Measurements from ENCODE around the gene GPC6.

The GPC6 gene

DNA sequence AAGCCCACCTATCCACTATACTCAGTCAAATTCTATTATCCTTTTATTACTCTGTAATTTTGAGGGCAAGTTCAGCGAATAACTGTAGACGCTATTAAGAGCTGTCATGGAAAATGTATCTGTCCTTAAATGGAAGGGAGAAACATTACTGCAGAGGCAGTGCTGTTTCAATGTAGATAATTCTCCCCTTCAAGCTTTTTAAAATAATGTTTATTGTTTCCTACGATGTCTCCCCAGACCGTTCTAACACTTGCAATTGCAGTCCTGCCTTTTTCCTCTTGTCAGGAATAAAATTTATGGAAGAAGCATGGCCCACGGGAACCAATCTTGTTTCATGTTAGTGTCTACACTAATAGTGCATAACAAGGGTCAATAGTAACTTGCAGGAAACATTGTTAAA is 159.5 kb downstream of the GPC6 start:
- no peak for DNase-seq

- no peak for DNase-seq
Measured at GRCh38 chr13:93388701-93389100, 162.1 kb downstream of the GPC6 start.

- no peak for DNase-seq
Measured at GRCh38 chr13:93397619-93398018, 171.0 kb downstream of the GPC6 start.

DNA sequence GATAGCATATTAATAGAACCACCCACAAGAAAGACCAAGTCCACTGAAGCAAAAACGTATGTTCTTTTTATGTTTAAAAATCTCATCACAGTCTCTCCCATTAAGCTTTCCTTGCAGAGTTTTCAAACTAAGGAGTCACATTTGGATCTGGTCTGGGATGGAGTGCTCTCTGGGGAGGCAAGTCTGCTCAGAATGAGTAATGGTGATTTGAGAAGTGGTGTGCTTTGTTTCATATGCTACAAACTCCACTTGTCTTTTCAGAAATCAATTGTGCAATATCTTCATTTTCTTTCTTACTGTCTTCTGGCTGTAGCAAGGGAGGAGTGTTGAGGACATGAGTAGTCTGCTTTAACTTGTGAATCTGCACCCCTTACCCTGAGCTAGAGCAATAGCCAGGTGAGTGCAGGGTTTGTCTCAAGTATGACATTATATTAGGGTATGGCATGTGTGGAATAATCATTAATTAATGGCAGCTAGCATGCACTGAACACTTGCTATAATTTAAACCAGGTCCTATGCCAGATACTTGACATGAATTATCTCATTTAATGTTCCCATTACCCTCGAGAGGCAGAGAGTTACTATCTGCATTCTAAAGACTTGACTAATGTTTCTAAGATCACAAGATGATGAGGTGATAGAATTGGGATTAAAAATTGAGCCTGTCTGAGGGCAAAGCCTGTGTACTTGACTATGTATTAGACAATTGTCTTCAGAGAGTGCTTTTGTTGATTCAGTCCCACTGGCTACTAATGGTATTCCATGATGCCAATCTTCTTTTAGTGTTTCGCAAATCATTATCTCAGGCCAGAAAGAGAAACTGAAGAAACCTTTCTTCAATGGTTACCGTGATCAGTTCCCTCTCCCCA is 171.8 kb downstream of the GPC6 start:
- no peak for DNase-seq

DNA sequence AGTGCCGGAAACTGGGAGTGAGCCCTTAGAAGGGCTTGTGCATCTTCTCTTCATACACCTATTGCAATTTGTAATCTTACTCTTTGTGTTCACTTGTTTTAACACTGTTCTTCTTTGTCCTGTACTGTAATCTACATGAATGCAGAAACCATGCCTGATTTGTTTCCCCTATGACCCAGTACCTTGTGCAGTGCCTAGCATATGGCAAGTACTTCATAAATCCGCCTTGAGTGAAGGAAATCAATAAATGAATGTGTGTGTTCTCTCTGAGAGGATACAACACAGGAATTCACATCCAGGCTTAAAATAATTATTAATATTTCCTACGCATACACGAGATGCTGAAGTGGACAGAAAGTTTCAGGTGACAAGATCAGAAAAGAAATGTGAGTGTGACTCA is 172.6 kb downstream of the GPC6 start:
- no peak for DNase-seq

DNA sequence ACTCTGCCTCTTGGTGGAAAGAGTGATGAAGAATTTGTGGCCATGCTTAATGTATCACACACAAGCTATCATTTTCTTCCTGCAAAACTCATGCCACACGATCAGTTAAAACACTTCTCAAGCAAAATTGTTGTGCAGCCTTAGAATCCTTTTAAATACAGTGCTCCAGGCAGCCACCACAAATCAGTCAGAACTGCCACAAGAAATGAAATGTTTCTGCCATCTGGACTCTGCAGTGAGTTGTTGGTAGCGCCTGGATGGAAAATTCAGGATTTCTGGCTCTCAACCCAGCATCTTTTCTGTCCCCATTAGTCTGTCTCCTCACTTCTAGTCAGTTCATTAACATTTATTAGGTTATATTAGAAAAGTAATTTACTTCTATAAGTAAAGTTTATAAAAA is 179.5 kb downstream of the GPC6 start:
- no peak for DNase-seq

- DNase-seq = no peak
Measured at GRCh38 chr13:93407551-93407950, 180.9 kb downstream of the GPC6 start.

DNA sequence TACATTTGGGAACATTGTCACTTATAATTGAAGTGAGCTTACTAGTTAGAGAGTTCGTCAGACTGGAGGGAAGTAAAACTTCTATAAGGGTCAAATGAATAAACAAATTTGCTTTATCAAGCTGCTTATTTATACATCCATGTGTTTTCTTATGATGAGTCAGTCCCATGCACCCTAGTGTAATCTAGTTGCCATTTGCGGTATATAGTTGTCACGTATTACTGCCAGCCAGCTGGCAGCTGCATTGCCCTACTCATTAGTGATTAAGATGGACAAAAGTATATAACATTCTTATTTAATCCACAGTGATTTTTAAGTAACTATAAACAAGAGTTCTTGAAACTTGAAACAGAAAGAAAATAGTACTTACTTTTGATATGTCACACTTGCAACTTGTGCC is 182.4 kb downstream of the GPC6 start:
- no peak for DNase-seq

GRCh38 chr13:93409816-93410215 is 183.2 kb downstream of the GPC6 start:
- DNase-seq = no peak

- DNase-seq = no peak
Measured at GRCh38 chr13:93411186-93411680, 184.6 kb downstream of the GPC6 start.

GRCh38 chr13:93412676-93413075 is 186.1 kb downstream of the GPC6 start:
- DNase-seq = no peak

- DNase-seq = no peak
Measured at GRCh38 chr13:93413972-93414717, 187.5 kb downstream of the GPC6 start.

GRCh38 chr13:93416736-93417355 is 190.2 kb downstream of the GPC6 start:
- DNase-seq = no peak

- DNase-seq = no peak
Measured at GRCh38 chr13:93418398-93418797, 191.8 kb downstream of the GPC6 start.

DNA sequence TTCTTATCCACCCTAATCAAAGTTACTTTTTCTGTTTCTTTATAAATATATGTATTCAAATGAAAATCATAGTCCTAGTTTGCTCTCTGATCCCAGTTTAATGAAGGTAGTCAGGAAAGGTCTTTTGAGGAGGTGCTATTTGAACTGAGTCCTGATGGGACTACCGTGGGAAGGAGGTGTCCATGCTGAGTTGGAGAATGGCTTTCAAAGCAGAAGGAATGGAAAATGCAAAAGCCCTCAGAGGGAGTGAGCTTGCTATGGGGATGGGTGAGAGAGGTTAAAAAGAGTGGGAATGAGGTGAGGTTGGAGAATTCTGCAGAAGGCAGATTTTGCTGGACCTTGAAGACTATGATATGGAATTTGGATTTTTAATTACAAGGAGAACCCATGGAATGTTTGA is 193.6 kb downstream of the GPC6 start:
- DNase-seq = no peak

- no peak for DNase-seq
Measured at GRCh38 chr13:93420887-93421286, 194.3 kb downstream of the GPC6 start.

- no peak for DNase-seq
Measured at GRCh38 chr13:93422980-93423543, 196.5 kb downstream of the GPC6 start.

- no peak for DNase-seq
Measured at GRCh38 chr13:93425411-93425810, 198.8 kb downstream of the GPC6 start.

- no peak for DNase-seq
Measured at GRCh38 chr13:93430381-93430780, 203.8 kb downstream of the GPC6 start.

- DNase-seq = no peak
Measured at GRCh38 chr13:93435651-93436050, 209.0 kb downstream of the GPC6 start.

- no peak for DNase-seq
Measured at GRCh38 chr13:93437081-93437480, 210.5 kb downstream of the GPC6 start.

GRCh38 chr13:93446238-93446637 is 219.6 kb downstream of the GPC6 start:
- DNase-seq = no peak

- no peak for DNase-seq
Measured at GRCh38 chr13:93450191-93450621, 223.6 kb downstream of the GPC6 start.

Measured in activated naive CD4-positive, alpha-beta T cell (primary cell).